Peyer's patch (tissue), 4 donors: ENCODE data around the gene EPPIN. TPM values are rescaled to one million over a fixed set of nuclear protein-coding genes. Genes with fewer than 3 reads are reported as not detected.
"Not testable (repeated sequence)": the region's sequence is repeated elsewhere in the genome, so short reads cannot be mapped to it uniquely, and the experiment has no call there.

Experiments used
- DNase-seq, 3 donors: peaks; one replicate each; pipeline ENCODE4 v3.0.0-alpha.2; 2017 to 2019
- H3K27ac ChIP-seq, 4 donors: fragments of 200-600 bp; sonication (generic); one replicate each; pipeline ENCODE4 v1.5.1; 2016 to 2019
- H3K27me3 ChIP-seq, 2 donors: fragments of 200-600 bp; sonication (generic); one replicate each; pipeline ENCODE4 v1.5.1; 2019
- H3K36me3 ChIP-seq, 3 donors: fragments of 200-600 bp; sonication (generic); one replicate each; pipeline ENCODE4 v1.5.1; 2016 to 2019
- H3K4me1 ChIP-seq, 4 donors: fragments of 200-600 bp; sonication (generic); one replicate each; pipeline ENCODE4 v1.5.1; 2016 to 2019
- H3K4me3 ChIP-seq, 4 donors: fragments of 200-600 bp; sonication (generic); 1 replicate in 3 of 4; 2 replicates in 1 of 4; pipeline ENCODE4 v1.5.1; 2016 to 2019; ENCODE audit warnings: mild to moderate bottlenecking in 1 of 4
- H3K9me3 ChIP-seq, 4 donors: fragments of 200-600 bp; sonication (generic); one replicate each; pipeline ENCODE4 v1.5.1; 2016 to 2019; ENCODE audit warnings: mild to moderate bottlenecking in 1 of 4
- POLR2A ChIP-seq, 2 donors: fragments of 450-650 bp; IDR thresholded peaks; one replicate each; pipeline ENCODE4 v1.5.1; 2017; ENCODE audit warnings: antibody characterized with exemption in 2 of 2, mild to moderate bottlenecking in 2 of 2, moderate library complexity in 2 of 2
- total RNA-seq, 4 donors: library from RNA; depleted of rRNA; stranded (reverse); fragments of >200 nt; gene quantifications; one replicate each; pipeline ENCODE4 v1.1.0, GENCODE V29; 2016
- TF ChIP-seq, protein P1 (sequence below), 6 experiments: fragments of 450-650 bp in 4 of 6; fragments of 200-600 bp in 2 of 6; sonication (generic) in 1 of 6; IDR thresholded peaks; one replicate each; pipeline ENCODE4 v1.5.1; 2017 to 2019; ENCODE audit warnings: antibody characterized with exemption in 6 of 6, mild to moderate bottlenecking in 3 of 6, moderate library complexity in 1 of 6

EPPIN gene
- total RNA-seq, 4 donors from 2014 or later: not detected

GRCh38 chr20:45576995-45577394 lies 29.8 kb upstream of the EPPIN start:
- Histone ChIP-seq H3K36me3 (no peaks in the 10 kb centered on the region), H3K27ac (no peak overlapping the region), H3K4me1 (no peaks in the 10 kb centered on the region), H3K9me3 (no peaks in the 10 kb centered on the region), H3K27me3 (no peaks in the 10 kb centered on the region), H3K4me3 (no peak overlapping the region)
- no peak for DNase-seq
- TF ChIP-seq POLR2A (IDR thresholded peaks at IDR 0.05): no peak
- TF ChIP-seq, protein P1, sequence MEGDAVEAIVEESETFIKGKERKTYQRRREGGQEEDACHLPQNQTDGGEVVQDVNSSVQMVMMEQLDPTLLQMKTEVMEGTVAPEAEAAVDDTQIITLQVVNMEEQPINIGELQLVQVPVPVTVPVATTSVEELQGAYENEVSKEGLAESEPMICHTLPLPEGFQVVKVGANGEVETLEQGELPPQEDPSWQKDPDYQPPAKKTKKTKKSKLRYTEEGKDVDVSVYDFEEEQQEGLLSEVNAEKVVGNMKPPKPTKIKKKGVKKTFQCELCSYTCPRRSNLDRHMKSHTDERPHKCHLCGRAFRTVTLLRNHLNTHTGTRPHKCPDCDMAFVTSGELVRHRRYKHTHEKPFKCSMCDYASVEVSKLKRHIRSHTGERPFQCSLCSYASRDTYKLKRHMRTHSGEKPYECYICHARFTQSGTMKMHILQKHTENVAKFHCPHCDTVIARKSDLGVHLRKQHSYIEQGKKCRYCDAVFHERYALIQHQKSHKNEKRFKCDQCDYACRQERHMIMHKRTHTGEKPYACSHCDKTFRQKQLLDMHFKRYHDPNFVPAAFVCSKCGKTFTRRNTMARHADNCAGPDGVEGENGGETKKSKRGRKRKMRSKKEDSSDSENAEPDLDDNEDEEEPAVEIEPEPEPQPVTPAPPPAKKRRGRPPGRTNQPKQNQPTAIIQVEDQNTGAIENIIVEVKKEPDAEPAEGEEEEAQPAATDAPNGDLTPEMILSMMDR (IDR thresholded peaks at IDR 0.05): no peak

DNA sequence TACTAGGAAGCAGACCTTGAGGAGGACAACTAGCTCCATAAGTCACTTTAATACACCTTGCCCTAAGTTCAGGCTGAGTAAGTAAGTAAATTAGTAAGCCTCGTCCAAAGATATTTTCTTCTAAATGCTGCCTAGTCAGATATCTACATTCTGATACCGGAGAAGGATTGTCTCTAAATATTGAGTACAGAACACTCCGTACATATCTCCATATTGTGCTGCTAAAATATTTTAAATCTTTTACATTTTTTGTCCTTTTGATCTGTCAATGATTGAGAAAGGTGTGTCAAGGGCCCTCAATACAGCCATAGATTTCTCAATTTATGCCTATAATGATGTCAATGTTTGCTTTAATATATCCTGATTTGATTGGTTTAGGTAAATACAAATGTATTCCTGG lies 28.7 kb upstream of the EPPIN start:
- Histone ChIP-seq H3K9me3 (no peaks in the 10 kb centered on the region), H3K27me3 (no peaks in the 10 kb centered on the region), H3K4me3 (no peak overlapping the region), H3K36me3 (no peaks in the 10 kb centered on the region), H3K27ac (no peak overlapping the region), H3K4me1 (no peaks in the 10 kb centered on the region)
- DNase-seq: no peak
- TF ChIP-seq POLR2A (IDR thresholded peaks at IDR 0.05): no peak
- TF ChIP-seq, protein P1 (IDR thresholded peaks at IDR 0.05): no peak

- not testable (repeated sequence) for DNase-seq, H3K4me3 ChIP-seq, H3K36me3 ChIP-seq, H3K27ac ChIP-seq, H3K4me1 ChIP-seq, H3K9me3 ChIP-seq, H3K27me3 ChIP-seq
Observed at GRCh38 chr20:45569650-45570049, 22.4 kb upstream of the EPPIN start.

- Histone ChIP-seq H3K4me1 (no peaks in the 10 kb centered on the region), H3K27me3 (no peaks in the 10 kb centered on the region), H3K9me3 (no peaks in the 10 kb centered on the region), H3K4me3 (no peak overlapping the region), H3K27ac (no peak overlapping the region), H3K36me3 (no peaks in the 10 kb centered on the region)
- TF ChIP-seq POLR2A (IDR thresholded peaks at IDR 0.05): no peak
- TF ChIP-seq, protein P1 (IDR thresholded peaks at IDR 0.05): no peak
- no peak for DNase-seq
Observed at GRCh38 chr20:45564760-45565276, 17.6 kb upstream of the EPPIN start.

GRCh38 chr20:45555198-45555597 lies 8.0 kb upstream of the EPPIN start:
- TF ChIP-seq, protein P1 (IDR thresholded peaks at IDR 0.05): no peak
- TF ChIP-seq POLR2A (IDR thresholded peaks at IDR 0.05): no peak
- Histone ChIP-seq H3K9me3 (no peaks in the 10 kb centered on the region), H3K27ac (no peak overlapping the region), H3K36me3 (no peaks in the 10 kb centered on the region), H3K27me3 (no peaks in the 10 kb centered on the region), H3K4me1 (no peaks in the 10 kb centered on the region), H3K4me3 (no peak overlapping the region)
- no peak for DNase-seq

DNA sequence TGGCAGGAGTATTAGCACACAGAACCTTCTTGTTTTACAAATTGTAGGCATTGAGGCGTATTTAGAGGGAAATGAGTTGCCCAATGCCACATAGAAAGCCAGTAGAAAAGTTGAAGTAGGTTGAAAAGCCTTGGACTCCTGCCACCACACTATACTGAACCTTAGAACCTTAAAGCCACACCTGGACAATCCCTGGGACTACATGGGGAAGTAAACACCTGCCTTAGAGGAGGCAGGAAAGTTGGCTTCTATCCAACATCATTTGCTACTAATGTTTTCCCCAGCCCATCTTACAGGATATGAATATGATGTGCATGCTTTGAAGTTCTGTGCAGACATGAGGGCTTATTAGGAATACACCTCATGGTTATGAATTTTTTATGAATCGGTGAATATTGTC lies 5.3 kb upstream of the EPPIN start:
- DNase-seq: no peak
- no peaks in the 10 kb centered on the region for H3K9me3 ChIP-seq
- H3K27me3 ChIP-seq: no peaks in the 10 kb centered on the region
- no peaks in the 10 kb centered on the region for H3K4me1 ChIP-seq
- TF ChIP-seq POLR2A (IDR thresholded peaks at IDR 0.05): no peak
- TF ChIP-seq, protein P1 (IDR thresholded peaks at IDR 0.05): no peak
- no peaks in the 10 kb centered on the region for H3K36me3 ChIP-seq
- H3K27ac ChIP-seq: no peak overlapping the region
- H3K4me3 ChIP-seq: no peak overlapping the region
